ENCODE measurements around the gene AFAP1. TPM values are rescaled to one million over a fixed set of nuclear protein-coding genes. Genes with fewer than 3 reads are reported as not detected.

AFAP1 gene
- total and polyA plus RNA-seq, 2 of the 4 experiments (the other 2 are of a cell fraction): 48.2 to 80.9 TPM

DNA sequence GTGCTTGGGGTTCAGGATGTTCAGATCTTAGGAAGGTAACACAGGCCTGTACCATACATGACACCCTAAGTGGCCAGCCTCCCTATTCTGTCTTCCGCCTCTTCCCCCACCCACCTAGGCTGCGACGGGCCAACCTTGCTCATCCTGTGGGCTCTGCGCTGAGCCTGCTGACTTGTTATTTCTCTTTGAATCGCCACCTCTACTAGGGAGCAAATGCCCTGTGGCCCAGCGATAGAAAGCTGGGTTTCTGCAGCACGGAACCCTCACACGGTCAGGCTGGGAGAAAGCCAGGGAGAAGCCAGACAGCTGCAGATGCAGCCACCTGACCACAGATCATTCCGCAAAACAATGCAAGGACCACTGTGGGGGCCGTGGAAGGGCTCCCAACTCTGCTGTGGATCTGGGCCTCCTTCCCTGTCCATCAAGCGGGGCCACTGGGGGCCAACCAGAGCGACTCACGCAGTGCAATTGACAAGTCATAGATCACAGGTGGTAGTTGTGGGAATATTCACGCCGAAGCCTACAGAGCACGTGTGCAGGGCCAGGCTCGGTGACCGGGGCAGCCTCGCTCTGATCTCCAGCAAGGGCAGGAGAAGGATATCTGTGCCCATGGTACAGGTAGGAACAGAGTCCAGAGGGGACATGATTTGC is 227.5 kb downstream of the AFAP1 start:
- TF ChIP-seq FOS (IDR thresholded peaks at IDR 0.05; ENCODE audit: low read depth, low read length) (no peak), NFE2L2 (IDR thresholded peaks at IDR 0.05; ENCODE audit: low read depth, low read length) (no peak), CHD1 (IDR thresholded peaks at IDR 0.05; ENCODE audit: low read depth, low read length) (no peak), POLR2A (IDR thresholded peaks at IDR 0.05; ENCODE audit: low read depth, low read length) (no peak), BHLHE40 (IDR thresholded peaks at IDR 0.05; ENCODE audit: low read depth, low read length) (no peak), SMC3 (IDR thresholded peaks at IDR 0.05; ENCODE audit: low read depth, low read length) (no peak), RCOR1 (IDR thresholded peaks at IDR 0.05; ENCODE audit: insufficient replicate concordance, low read length) (no peak), RFX5 (IDR thresholded peaks at IDR 0.05; ENCODE audit: low read depth, low read length) (no peak), MXI1 (IDR thresholded peaks at IDR 0.05; ENCODE audit: borderline replicate concordance, low read depth, low read length) (no peak), RAD21 (IDR thresholded peaks at IDR 0.05; ENCODE audit: low read length) (no peak), CEBPB (IDR thresholded peaks at IDR 0.05; ENCODE audit: low read depth, low read length) (no peak), MAFK (IDR thresholded peaks at IDR 0.05; ENCODE audit: low read depth, low read length) (no peak), MAZ (IDR thresholded peaks at IDR 0.05; ENCODE audit: borderline replicate concordance, low read depth, low read length) (no peak)
- TF ChIP-seq, protein P1, sequence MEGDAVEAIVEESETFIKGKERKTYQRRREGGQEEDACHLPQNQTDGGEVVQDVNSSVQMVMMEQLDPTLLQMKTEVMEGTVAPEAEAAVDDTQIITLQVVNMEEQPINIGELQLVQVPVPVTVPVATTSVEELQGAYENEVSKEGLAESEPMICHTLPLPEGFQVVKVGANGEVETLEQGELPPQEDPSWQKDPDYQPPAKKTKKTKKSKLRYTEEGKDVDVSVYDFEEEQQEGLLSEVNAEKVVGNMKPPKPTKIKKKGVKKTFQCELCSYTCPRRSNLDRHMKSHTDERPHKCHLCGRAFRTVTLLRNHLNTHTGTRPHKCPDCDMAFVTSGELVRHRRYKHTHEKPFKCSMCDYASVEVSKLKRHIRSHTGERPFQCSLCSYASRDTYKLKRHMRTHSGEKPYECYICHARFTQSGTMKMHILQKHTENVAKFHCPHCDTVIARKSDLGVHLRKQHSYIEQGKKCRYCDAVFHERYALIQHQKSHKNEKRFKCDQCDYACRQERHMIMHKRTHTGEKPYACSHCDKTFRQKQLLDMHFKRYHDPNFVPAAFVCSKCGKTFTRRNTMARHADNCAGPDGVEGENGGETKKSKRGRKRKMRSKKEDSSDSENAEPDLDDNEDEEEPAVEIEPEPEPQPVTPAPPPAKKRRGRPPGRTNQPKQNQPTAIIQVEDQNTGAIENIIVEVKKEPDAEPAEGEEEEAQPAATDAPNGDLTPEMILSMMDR (conservative IDR thresholded peaks at IDR 0.05; ENCODE audit: low read depth, low read length): no peak
- TF ChIP-seq, protein P2, sequence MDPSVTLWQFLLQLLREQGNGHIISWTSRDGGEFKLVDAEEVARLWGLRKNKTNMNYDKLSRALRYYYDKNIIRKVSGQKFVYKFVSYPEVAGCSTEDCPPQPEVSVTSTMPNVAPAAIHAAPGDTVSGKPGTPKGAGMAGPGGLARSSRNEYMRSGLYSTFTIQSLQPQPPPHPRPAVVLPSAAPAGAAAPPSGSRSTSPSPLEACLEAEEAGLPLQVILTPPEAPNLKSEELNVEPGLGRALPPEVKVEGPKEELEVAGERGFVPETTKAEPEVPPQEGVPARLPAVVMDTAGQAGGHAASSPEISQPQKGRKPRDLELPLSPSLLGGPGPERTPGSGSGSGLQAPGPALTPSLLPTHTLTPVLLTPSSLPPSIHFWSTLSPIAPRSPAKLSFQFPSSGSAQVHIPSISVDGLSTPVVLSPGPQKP (IDR thresholded peaks at IDR 0.05; ENCODE audit: borderline replicate concordance, low read depth, low read length): no peak
- TF ChIP-seq, protein P3, sequence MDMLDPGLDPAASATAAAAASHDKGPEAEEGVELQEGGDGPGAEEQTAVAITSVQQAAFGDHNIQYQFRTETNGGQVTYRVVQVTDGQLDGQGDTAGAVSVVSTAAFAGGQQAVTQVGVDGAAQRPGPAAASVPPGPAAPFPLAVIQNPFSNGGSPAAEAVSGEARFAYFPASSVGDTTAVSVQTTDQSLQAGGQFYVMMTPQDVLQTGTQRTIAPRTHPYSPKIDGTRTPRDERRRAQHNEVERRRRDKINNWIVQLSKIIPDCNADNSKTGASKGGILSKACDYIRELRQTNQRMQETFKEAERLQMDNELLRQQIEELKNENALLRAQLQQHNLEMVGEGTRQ (IDR thresholded peaks at IDR 0.05; ENCODE audit: low read depth, low read length): no peak
- H3K14ac ChIP-seq (replicated peaks; ENCODE audit: low read depth, low read length): no peak overlapping the region
- no peaks in the 10 kb centered on the region for H3K36me3 ChIP-seq (ENCODE audit: control insufficient read depth, insufficient read depth, low read length)
- H2BK20ac ChIP-seq (ENCODE audit: low read depth, low read length): no peak overlapping the region
- H3K56ac ChIP-seq (ENCODE audit: extremely low read depth, insufficient read depth, low read length): no peak overlapping the region
- peaks cover 49% of the 10 kb centered on the region for H3K27me3 ChIP-seq (ENCODE audit: control insufficient read depth, insufficient read depth, low read length)
- no peak overlapping the region for H4K91ac ChIP-seq (ENCODE audit: insufficient read depth, low read depth, low read length)
- no peak overlapping the region for H2BK15ac ChIP-seq (ENCODE audit: low read depth, low read length)
- ATAC-seq (ENCODE audit: low read depth): no peak
- H3K9me1 ChIP-seq (ENCODE audit: insufficient read depth, low read length): no peaks in the 10 kb centered on the region
- no peak overlapping the region for H2AK5ac ChIP-seq (ENCODE audit: low read depth, low read length)
- peaks cover 5% of the 10 kb centered on the region for H3K9me3 ChIP-seq (ENCODE audit: control insufficient read depth, insufficient read depth, low read length)
- dilution Hi-C loops (cut with HindIII; ENCODE audit: low sequenced_read_pairs, unreplicated experiment): no loop called here
- H4K5ac ChIP-seq (ENCODE audit: low read depth, low read length): no peak overlapping the region
- no peak overlapping the region for H3K9ac ChIP-seq (ENCODE audit: low read depth, low read length)
- no peak overlapping the region for H2AK9ac ChIP-seq (replicated peaks; ENCODE audit: low read depth, low read length, poor library complexity)
- no peak overlapping the region for H3K4me3 ChIP-seq (ENCODE audit: insufficient read depth, low read depth, low read length)
- H3K4me1 ChIP-seq (ENCODE audit: control insufficient read depth, insufficient read depth, low read length): no peaks in the 10 kb centered on the region
- H2BK120ac ChIP-seq (ENCODE audit: low read depth, low read length): no peak overlapping the region
- no peaks in the 10 kb centered on the region for H4K20me1 ChIP-seq (ENCODE audit: insufficient read depth, low read length)
- no peak overlapping the region for H3K4me2 ChIP-seq (ENCODE audit: low read depth, low read length)
- BruUV-seq (replicated peaks): no TSS peak
- POLR2A ChIA-PET (ENCODE audit: unreplicated experiment): no interaction called here
- H3K23ac ChIP-seq (ENCODE audit: low read depth, low read length): no peak overlapping the region
- no peak overlapping the region for H2BK5ac ChIP-seq (ENCODE audit: low read depth, low read length, poor library complexity, severe bottlenecking)
- CTCF ChIA-PET: no interaction called here
- no peaks in the 10 kb centered on the region for H3K79me1 ChIP-seq (ENCODE audit: low read depth in 1 of 2, low read length in 2 of 2)
- no peak for DNase-seq
- no peak overlapping the region for H2AFZ ChIP-seq (replicated peaks; ENCODE audit: low read length, poor library complexity)
- no peak overlapping the region for H3K27ac ChIP-seq (ENCODE audit: insufficient read depth, low read length)
- no peak overlapping the region for H3K18ac ChIP-seq (ENCODE audit: low read depth, low read length)
- WGBS, 2 experiments (ENCODE audit: extremely low coverage in 2 of 2, insufficient read length in 1 of 2): 90% methylated on average over 14 of the region's 19 CpGs; no CpG with 5 or more reads in 1 of the 2 experiments
- H3K4ac ChIP-seq (ENCODE audit: low read depth, low read length): no peak overlapping the region
- no peak overlapping the region for H4K8ac ChIP-seq (ENCODE audit: low read depth in 2 of 2, low read length in 2 of 2)
- intact Hi-C loops (cut with micrococcal nuclease): no loop called here
- in situ Hi-C loops (cut with MboI; ENCODE audit: low sequenced_read_pairs): no loop called here

All from IMR-90 (cell line).